ENCODE results near the gene CDK5. TPM values are rescaled to one million over a fixed set of nuclear protein-coding genes. Genes with fewer than 3 reads are reported as not detected.

The CDK5 gene
- polyA plus RNA-seq, 1 donor = 17.8 TPM

- DNase-seq = no peak
Observed at GRCh38 chr7:151088019-151088855, 30.5 kb upstream of the CDK5 start.

GRCh38 chr7:151087245-151088018, 29.7 kb upstream of the CDK5 start:
- DNase-seq = no peak

- DNase-seq = no peak
Observed at GRCh38 chr7:151086802-151087244, 29.1 kb upstream of the CDK5 start.

GRCh38 chr7:151085691-151086620, 28.3 kb upstream of the CDK5 start, which contains the start of gene AGAP3:
TSS of gene AGAP3 (plus strand) at chr7:151086475. CDS start at chr7:151086742, 267 bp downstream.
- peak; percentile 84 for DNase-seq

- DNase-seq = no peak
Observed at GRCh38 chr7:151085329-151085690, 27.6 kb upstream of the CDK5 start.

GRCh38 chr7:151083824-151084160, 26.1 kb upstream of the CDK5 start:
- no peak for DNase-seq

- DNase-seq = no peak
Observed at GRCh38 chr7:151083071-151083823, 25.6 kb upstream of the CDK5 start, which contains the start of gene TMUB1. TSS of gene TMUB1 (minus strand) at chr7:151083493. CDS start at chr7:151082563, 930 bp downstream.

- DNase-seq = no peak
Observed at GRCh38 chr7:151082141-151083070, 24.7 kb upstream of the CDK5 start.

GRCh38 chr7:151081170-151082101, 23.7 kb upstream of the CDK5 start:
- no peak for DNase-seq

GRCh38 chr7:151080522-151081169, 22.9 kb upstream of the CDK5 start, which contains the start of gene FASTK:
TSS of gene FASTK (minus strand) at chr7:151080809. CDS start at chr7:151080766, 43 bp downstream.
- DNase-seq = peak; percentile 90

- no peak for DNase-seq
Observed at GRCh38 chr7:151080067-151080521, 22.4 kb upstream of the CDK5 start.

- DNase-seq = no peak
Observed at GRCh38 chr7:151079199-151079910, 21.7 kb upstream of the CDK5 start.

- DNase-seq = no peak
Observed at GRCh38 chr7:151078233-151079040, 20.7 kb upstream of the CDK5 start.

- DNase-seq = no peak
Observed at GRCh38 chr7:151077705-151078232, 20.1 kb upstream of the CDK5 start.

- no peak for DNase-seq
Observed at GRCh38 chr7:151076863-151077704, 19.4 kb upstream of the CDK5 start.
